AG04449 (cell line): ENCODE data around the gene MCRS1.
"Not testable (repeated sequence)": the region's sequence is repeated elsewhere in the genome, so short reads cannot be mapped to it uniquely, and the experiment has no call there.

Experiments
- CTCF ChIA-PET: fragments of 350-600 bp; formaldehyde crosslinking; extraction: SDS; loops from one replicate; lab custom pipeline; 2021; ENCODE audit warnings: antibody characterized with exemption; lab: Yijun Ruan, JAX
- POLR2A ChIA-PET: fragments of 400-600, 350-600 bp; formaldehyde crosslinking; extraction: SDS; loops from one replicate; lab custom pipeline; 2020; ENCODE audit warnings: antibody characterized with exemption, inconsistent platforms; lab: Yijun Ruan, JAX
- DNase-seq: peaks from one replicate; pipeline ENCODE4 v3.0.0-alpha.2; 2010; ENCODE audit warnings: low read depth, low spot score
- H3K4me3 ChIP-seq: 2 replicates; pipeline ENCODE4 v1.5.1; 2011; ENCODE audit warnings: low read depth, mild to moderate bottlenecking, control low read depth, low read length
- CTCF ChIP-seq: IDR thresholded peaks from one replicate; pipeline ENCODE4 v1.5.1; 2011; ENCODE audit warnings: mild to moderate bottlenecking, moderate library complexity, low read length, control low read depth, inconsistent platforms; ENCODE audit not compliant: insufficient read depth; ENCODE audit errors: missing control alignments

The MCRS1 gene

GRCh38 chr12:49567611-49568441 is at the start of gene MCRS1:
Gene MCRS1, minus strand, starts transcription at chr12:49568142. Its CDS starts 1,411 bp downstream, at chr12:49566731.
- H3K4me3 ChIP-seq = peak within 1 kb of the TSS; percentile 100
- POLR2A ChIA-PET = interaction anchor here (0.9 to 1.2 kb wide), 3 partner anchors 9 to 61 kb away, joined by 3 to 4 read pairs (median 3); no protein-coding TSS in a partner anchor
- no peak for TF ChIP-seq CTCF
- DNase-seq = peak; percentile 50
- CTCF ChIA-PET = interaction anchor here (1.1 to 2.2 kb wide), 11 partner anchors 9 to 278 kb away, joined by 3 to 16 read pairs (median 4); partner anchors contain the start of gene C1QL4

- ChIA-PET CTCF (no interaction called here), POLR2A (no interaction called here)
- TF ChIP-seq CTCF = no peak
- no peak for DNase-seq
- no peak overlapping the region for H3K4me3 ChIP-seq
Measured at GRCh38 chr12:49616533-49617219, 48.7 kb upstream of the MCRS1 start.

GRCh38 chr12:49615725-49616124 is 47.8 kb upstream of the MCRS1 start:
- DNase-seq = no peak
- no peak overlapping the region for H3K4me3 ChIP-seq
- ChIA-PET CTCF (interaction anchor here (1.2 kb wide), 1 partner anchor 22 kb away, joined by 3 read pairs; no protein-coding TSS in a partner anchor), POLR2A (interaction anchor here (1.2 kb wide), 1 partner anchor 13 kb away, joined by 3 read pairs; no protein-coding TSS in a partner anchor)
- TF ChIP-seq CTCF = no peak

- CTCF ChIA-PET = interaction anchor here (1.0 to 3.5 kb wide), 3 partner anchors 11 to 33 kb away, joined by 3 to 11 read pairs (median 8); partner anchors contain the start of gene PRPF40B
- TF ChIP-seq CTCF = no peak
- POLR2A ChIA-PET = interaction anchor here (0.7 kb wide), 1 partner anchor 348 kb away, joined by 4 read pairs; no protein-coding TSS in a partner anchor
- no peak overlapping the region for H3K4me3 ChIP-seq
- no peak for DNase-seq
Measured at GRCh38 chr12:49612210-49612609, 44.3 kb upstream of the MCRS1 start.

GRCh38 chr12:49610785-49611184 is 42.8 kb upstream of the MCRS1 start:
- DNase-seq, H3K4me3 ChIP-seq, POLR2A ChIA-PET: not testable (repeated sequence)
- CTCF ChIA-PET = interaction anchor here (1.2 to 3.5 kb wide), 3 partner anchors 12 to 130 kb away, joined by 4 to 11 read pairs (median 8); partner anchors contain the start of genes PRPF40B and TMBIM6

GRCh38 chr12:49609875-49610154 is 41.9 kb upstream of the MCRS1 start:
- no peak for TF ChIP-seq CTCF
- no peak for DNase-seq
- CTCF ChIA-PET = interaction anchor here (0.8 to 3.5 kb wide), 4 partner anchors 13 to 131 kb away, joined by 3 to 11 read pairs (median 4); partner anchors contain the start of genes PRPF40B and TMBIM6
- POLR2A ChIA-PET = no interaction called here
- no peak overlapping the region for H3K4me3 ChIP-seq
